HCT116 (cell line): ENCODE measurements around the gene KCNIP3. TPM values are rescaled to one million over a fixed set of nuclear protein-coding genes. Genes with fewer than 3 reads are reported as not detected.

Source experiments
- ATAC-seq: fragments of 200-7000 bp; cut with Tn5 transposase; 2 replicates; pipeline ENCODE4 v1.9.1; 2020; ENCODE audit warnings: mild to moderate bottlenecking, moderate library complexity
- BruUV-seq: library from RNA; stranded (reverse); fragments of 400-500 nt; replicated peaks from 2 replicates; lab custom pipeline; 2021; lab: Mats Ljungman, UMichigan
- CTCF ChIA-PET: fragments of 300-600 bp; sonication (Branson Sonifier 250); formaldehyde crosslinking; loops from one replicate; lab custom pipeline; 2021; ENCODE audit warnings: antibody characterized with exemption; lab: Charles Lee
- POLR2A ChIA-PET: fragments of 300-600, 350-600 bp; sonication (Branson Sonifier 250); formaldehyde crosslinking; loops from one replicate; lab custom pipeline; 2021; ENCODE audit warnings: antibody characterized with exemption; lab: Charles Lee
- RAD21 ChIA-PET, 2 experiments: fragments of 300-600 bp; sonication (Branson Sonifier 250); formaldehyde crosslinking; loops; one replicate each; lab custom pipeline; 2023; ENCODE audit warnings: low total read pairs in 2 of 2; ENCODE audit not compliant: uncharacterized antibody in 2 of 2, unreplicated experiment in 2 of 2, low non-redundant PET in 1 of 2; lab: Charles Lee
- DNase-seq: peaks from one replicate; pipeline ENCODE4 v3.0.0-alpha.2; 2010; ENCODE audit warnings: low read depth, low spot score
- H2AFZ ChIP-seq: fragments of 200-600 bp; shearing (Covaris generic), sonication (generic); 2 replicates; pipeline ENCODE4 v1.6.1; 2017; ENCODE audit warnings: low read depth, mixed run types, mixed read lengths, antibody characterized with exemption, low read length; ENCODE audit not compliant: poor library complexity, severe bottlenecking
- H3K27ac ChIP-seq: 2 replicates; pipeline ENCODE4 v1.5.1; 2012; ENCODE audit warnings: low read depth, low read length
- H3K27me3 ChIP-seq: fragments of 200-600 bp; sonication (generic); 2 replicates; pipeline ENCODE4 v1.6.1; 2016; ENCODE audit warnings: mixed run types, low read length, mixed read lengths; ENCODE audit not compliant: insufficient read depth
- H3K36me3 ChIP-seq, 2 experiments: fragments of 200-500 bp in 1 of 2; fragments of 200-600 bp in 1 of 2; sonication (Bioruptor generic) in 1 of 2; sonication (generic) in 1 of 2; 2 replicates each; pipeline versions ENCODE4 v1.5.1 to v1.6.1; 2014 to 2016; ENCODE audit warnings: low read length in 2 of 2, inconsistent platforms in 1 of 2, mixed read lengths in 1 of 2, mixed run types in 1 of 2; ENCODE audit not compliant: insufficient read depth in 2 of 2, control insufficient read depth in 1 of 2
- H3K4me1 ChIP-seq, 2 experiments: fragments of 200-600 bp in 1 of 2; sonication (generic) in 1 of 2; 2 replicates each; pipeline versions ENCODE4 v1.5.1 to v1.6.1; 2012 to 2017; ENCODE audit warnings: low read length in 2 of 2, inconsistent platforms in 1 of 2, mild to moderate bottlenecking in 1 of 2, mixed read lengths in 1 of 2, mixed run types in 1 of 2, moderate library complexity in 1 of 2; ENCODE audit not compliant: insufficient read depth in 2 of 2, control insufficient read depth in 1 of 2
- H3K4me2 ChIP-seq: fragments of 200-600 bp; sonication (generic); 2 replicates; pipeline ENCODE4 v1.6.1; 2017; ENCODE audit warnings: mixed run types, low read length, mixed read lengths
- H3K4me3 ChIP-seq, 2 experiments: fragments of 200-600 bp in 1 of 2; sonication (generic) in 1 of 2; replicated peaks in 1 of 2; 2 replicates each; pipeline ENCODE4 v1.5.1; 2011 to 2016; ENCODE audit warnings: low read length in 2 of 2, control low read depth in 1 of 2, low read depth in 1 of 2, mild to moderate bottlenecking in 1 of 2, mixed read lengths in 1 of 2, mixed run types in 1 of 2
- H3K79me2 ChIP-seq: fragments of 200-600 bp; sonication (generic); 2 replicates; pipeline ENCODE4 v1.6.1; 2017; ENCODE audit warnings: mild to moderate bottlenecking, mixed run types, low read length, moderate library complexity, mixed read lengths; ENCODE audit not compliant: insufficient read depth
- H3K9ac ChIP-seq: fragments of 200-600 bp; sonication (generic); 2 replicates; pipeline ENCODE4 v1.6.1; 2016; ENCODE audit warnings: low read length, mixed read lengths
- H3K9me2 ChIP-seq: fragments of 200-600 bp; sonication (generic), shearing (Covaris generic); 2 replicates; pipeline ENCODE4 v1.6.1; 2017; ENCODE audit warnings: mixed run types, mild to moderate bottlenecking, moderate library complexity; ENCODE audit not compliant: insufficient read depth
- H3K9me3 ChIP-seq, 2 experiments: fragments of 200-500 bp in 1 of 2; fragments of 200-600 bp in 1 of 2; sonication (Bioruptor generic) in 1 of 2; sonication (generic) in 1 of 2; 2 replicates each; pipeline ENCODE4 v1.6.1; 2014 to 2017; ENCODE audit warnings: low read length in 2 of 2, mixed read lengths in 2 of 2, inconsistent platforms in 1 of 2, low read depth in 1 of 2, mild to moderate bottlenecking in 1 of 2, mixed run types in 1 of 2, moderate library complexity in 1 of 2; ENCODE audit not compliant: control insufficient read depth in 1 of 2, insufficient read depth in 1 of 2
- H4K20me1 ChIP-seq: fragments of 200-600 bp; sonication (generic), shearing (Covaris generic); 2 replicates; pipeline ENCODE4 v1.6.1; 2017; ENCODE audit warnings: mixed run types, mild to moderate bottlenecking, moderate library complexity; ENCODE audit not compliant: insufficient read depth
- ATF3 ChIP-seq: IDR thresholded peaks from 2 replicates; pipeline ENCODE4 v1.6.1; 2012
- CBX3 ChIP-seq: IDR thresholded peaks from 2 replicates; pipeline ENCODE4 v1.6.1; 2012; ENCODE audit warnings: low read depth
- CEBPB ChIP-seq: IDR thresholded peaks from 2 replicates; pipeline ENCODE4 v1.6.1; 2012; ENCODE audit warnings: low read depth
- CTCF ChIP-seq, 3 experiments: fragments of 200-600 bp in 1 of 3; sonication (generic) in 1 of 3; IDR thresholded peaks in 2 of 3; conservative IDR thresholded peaks in 1 of 3; 2 replicates each; pipeline ENCODE4 v1.5.1; 2012 to 2017; ENCODE audit warnings: low read depth in 2 of 3, low read length in 2 of 3, antibody characterized with exemption in 1 of 3, borderline replicate concordance in 1 of 3, control low read depth in 1 of 3, mild to moderate bottlenecking in 1 of 3, mixed read lengths in 1 of 3, mixed run types in 1 of 3, moderate library complexity in 1 of 3; ENCODE audit not compliant: insufficient read depth in 1 of 3
- EGR1 ChIP-seq: IDR thresholded peaks from 2 replicates; pipeline ENCODE4 v1.6.1; 2012; ENCODE audit warnings: low read depth
- ELF1 ChIP-seq: IDR thresholded peaks from 2 replicates; pipeline ENCODE4 v1.6.1; 2012; ENCODE audit warnings: low read depth, borderline replicate concordance
- EZH2phosphoT487 ChIP-seq: fragments of 200-600 bp; IDR thresholded peaks from 2 replicates; pipeline ENCODE4 v1.6.1; 2018; ENCODE audit warnings: antibody characterized with exemption, borderline replicate concordance
- FOSL1 ChIP-seq: IDR thresholded peaks from 2 replicates; pipeline ENCODE4 v1.6.1; 2012; ENCODE audit warnings: low read depth
- JUND ChIP-seq: IDR thresholded peaks from 2 replicates; pipeline ENCODE4 v1.6.1; 2012
- MAX ChIP-seq: IDR thresholded peaks from 2 replicates; pipeline ENCODE4 v1.6.1; 2012
- POLR2A ChIP-seq: IDR thresholded peaks from 2 replicates; pipeline ENCODE4 v1.7.0; 2011; ENCODE audit warnings: borderline replicate concordance; ENCODE audit not compliant: insufficient read depth, insufficient read length; ENCODE audit errors: extremely low read depth
- POLR2AphosphoS5 ChIP-seq: IDR thresholded peaks from 2 replicates; pipeline ENCODE4 v1.6.1; 2011; ENCODE audit warnings: mild to moderate bottlenecking, low read depth, low read length, moderate library complexity
- RAD21 ChIP-seq: IDR thresholded peaks from 2 replicates; pipeline ENCODE4 v1.6.1; 2012; ENCODE audit warnings: low read depth, mild to moderate bottlenecking
- REST ChIP-seq: IDR thresholded peaks from 2 replicates; pipeline ENCODE4 v1.6.1; 2012; ENCODE audit warnings: low read depth
- SIN3A ChIP-seq: IDR thresholded peaks from 2 replicates; pipeline ENCODE4 v1.6.1; 2012; ENCODE audit warnings: low read depth
- SP1 ChIP-seq: IDR thresholded peaks from 2 replicates; pipeline ENCODE4 v1.6.1; 2012; ENCODE audit warnings: low read depth
- SRF ChIP-seq: IDR thresholded peaks from 2 replicates; pipeline ENCODE4 v1.6.1; 2012; ENCODE audit warnings: low read depth
- TCF7L2 ChIP-seq: IDR thresholded peaks from 2 replicates; pipeline ENCODE4 v1.7.0; 2011; ENCODE audit warnings: borderline replicate concordance, inconsistent platforms; ENCODE audit not compliant: insufficient read depth, insufficient read length; ENCODE audit errors: extremely low read depth
- YY1 ChIP-seq: IDR thresholded peaks from 2 replicates; pipeline ENCODE4 v1.6.1; 2011; ENCODE audit warnings: low read length, low read depth, moderate library complexity, mild to moderate bottlenecking; ENCODE audit not compliant: insufficient replicate concordance; ENCODE audit errors: extremely low read depth
- ZNF274 ChIP-seq: fragments of 200-500 bp; sonication (Bioruptor generic); IDR thresholded peaks from 2 replicates; pipeline ENCODE4 v1.6.1; 2014; ENCODE audit warnings: mild to moderate bottlenecking, low read depth, low read length, inconsistent platforms
- intact Hi-C: fragments of 100-400 bp; cut with micrococcal nuclease; formaldehyde crosslinking; loops from 2 replicates; pipeline ENCODE4 v1.10.0; 2022
- total RNA-seq: library from RNA; stranded (reverse); gene quantifications from one replicate; pipeline ENCODE4 v1.2.1, GENCODE V29; 2021; ENCODE audit not compliant: unreplicated experiment

Gene KCNIP3
- total RNA-seq, 1 experiment from 2014 or later, result 3.1 TPM

- intact Hi-C loops, result no loop called here
- Histone ChIP-seq H3K9me2 (no peaks in the 10 kb centered on the region), H3K9me3 (no peaks in the 10 kb centered on the region), H2AFZ (no peak overlapping the region), H3K36me3 (no peaks in the 10 kb centered on the region), H3K4me1 (peaks cover 0 to 3% of the 10 kb centered on the region in 2 experiments; a peak in 1 of 4 replicates), H3K79me2 (no peaks in the 10 kb centered on the region), H3K27me3 (no peaks in the 10 kb centered on the region), H4K20me1 (no peaks in the 10 kb centered on the region), H3K4me2 (no peak overlapping the region), H3K27ac (no peak overlapping the region), H3K9ac (no peak overlapping the region), H3K4me3 (no peak overlapping the region)
- ATAC-seq, result no peak
- RAD21 ChIA-PET, result no interaction called here
- BruUV-seq, result no TSS peak
- no peak for TF ChIP-seq JUND
- no peak for TF ChIP-seq FOSL1
- TF ChIP-seq SP1, result no peak
- TF ChIP-seq ATF3, result no peak
- TF ChIP-seq POLR2A, result no peak
- no peak for TF ChIP-seq TCF7L2
- TF ChIP-seq CEBPB, result no peak
- TF ChIP-seq ELF1, result no peak
- TF ChIP-seq EZH2phosphoT487, result no peak
- TF ChIP-seq CBX3, result no peak
- no peak for TF ChIP-seq POLR2AphosphoS5
- TF ChIP-seq SRF, result no peak
- no peak for TF ChIP-seq MAX
- no peak for TF ChIP-seq REST
- no peak for TF ChIP-seq RAD21
- TF ChIP-seq CTCF (IDR thresholded peaks at IDR 0.05 in 2 of 3, conservative IDR thresholded peaks at IDR 0.05 in 1 of 3; ENCODE audit: borderline replicate concordance in 1 of 3, insufficient read depth in 1 of 3, low read depth in 2 of 3, low read length in 2 of 3), result no peak
- no peak for TF ChIP-seq SIN3A
- TF ChIP-seq EGR1, result no peak
- no peak for TF ChIP-seq ZNF274
- TF ChIP-seq YY1, result no peak
- DNase-seq, result no peak
- POLR2A ChIA-PET, result no interaction called here
- CTCF ChIA-PET, result no interaction called here
Measured at GRCh38 chr2:95391641-95392310, 94.6 kb downstream of the KCNIP3 start.
